GM12878 (cell line): ENCODE data around the gene NFE2L3. TPM values are rescaled to one million over a fixed set of nuclear protein-coding genes. Genes with fewer than 3 reads are reported as not detected.

Experiments used
- CBX3 ChIP-seq: fragments of 200-600 bp; sonication (generic); IDR thresholded peaks from 2 replicates; pipeline ENCODE4 v1.6.1; 2016; ENCODE audit warnings: low read depth, borderline replicate concordance
- CEBPB ChIP-seq, 2 experiments: fragments of 150-350 bp in 1 of 2; IDR thresholded peaks; 2 replicates each; pipeline ENCODE4 v1.6.1; 2012 to 2014; ENCODE audit warnings: low read depth in 2 of 2, low read length in 2 of 2, borderline replicate concordance in 1 of 2, inconsistent platforms in 1 of 2
- CHD1 ChIP-seq: IDR thresholded peaks from 2 replicates; pipeline ENCODE4 v1.6.1; 2012; ENCODE audit warnings: low read depth, low read length, improper control_type of control experiment
- CHD2 ChIP-seq: IDR thresholded peaks from 2 replicates; pipeline ENCODE4 v1.6.1; 2011; ENCODE audit warnings: low read depth, low read length, improper control_type of control experiment, borderline replicate concordance
- CREB1 ChIP-seq: IDR thresholded peaks from 2 replicates; pipeline ENCODE4 v1.6.1; 2012; ENCODE audit warnings: low read depth, mild to moderate bottlenecking, inconsistent platforms
- IKZF1 ChIP-seq: fragments of 450-650 bp; conservative IDR thresholded peaks from 2 replicates; pipeline ENCODE4 v1.6.1; 2017; ENCODE audit warnings: antibody characterized with exemption, mild to moderate bottlenecking
- POLR2AphosphoS5 ChIP-seq: IDR thresholded peaks from 2 replicates; pipeline ENCODE4 v1.6.1; 2011; ENCODE audit warnings: mild to moderate bottlenecking, low read length, inconsistent platforms
- RFX5 ChIP-seq: IDR thresholded peaks from 2 replicates; pipeline ENCODE4 v1.6.1; 2011; ENCODE audit warnings: low read depth, low read length, improper control_type of control experiment
- SMAD5 ChIP-seq: IDR thresholded peaks from 2 replicates; pipeline ENCODE4 v1.6.1; 2016; ENCODE audit warnings: antibody characterized with exemption, low read depth
- TARDBP ChIP-seq: IDR thresholded peaks from 2 replicates; pipeline ENCODE4 v1.6.1; 2016; ENCODE audit warnings: borderline replicate concordance
- ZNF24 ChIP-seq: fragments of 450-650 bp; IDR thresholded peaks from 2 replicates; pipeline ENCODE4 v1.6.1; 2017; ENCODE audit warnings: antibody characterized with exemption, mild to moderate bottlenecking
- ZNF274 ChIP-seq: IDR thresholded peaks from one replicate; pipeline ENCODE4 v1.8.0; 2011; ENCODE audit not compliant: insufficient read length, insufficient read depth
- ZSCAN29 ChIP-seq: fragments of 450-650 bp; IDR thresholded peaks from 2 replicates; pipeline ENCODE4 v1.6.1; 2017; ENCODE audit warnings: mild to moderate bottlenecking, moderate library complexity
- polyA plus RNA-seq, 11 experiments: library from polyadenylated mRNA; depleted of rRNA in 4 of 11; unstranded in 6 of 11; stranded (reverse) in 5 of 11; fragments of >200 nt; fragmentation: Nextera tagmentation in 4 of 11; fragmentation: Illumina TruSeq in 1 of 11; extraction: Ambion mirVana in 4 of 11; extraction: Trizol in 1 of 11; gene quantifications; 1 replicate in 1 of 11; 2 replicates in 10 of 11; pipeline versions ENCODE4 v1.2.1 to v1.2.3, GENCODE V29; 2011 to 2016; ENCODE audit warnings: inconsistent platforms in 2 of 11, missing spikeins in 2 of 11, low read depth in 1 of 11
- total RNA-seq, 4 experiments: library from RNA; depleted of rRNA in 3 of 4; stranded (reverse); fragments of >200 nt in 3 of 4; fragmentation: Illumina TruSeq in 1 of 4; extraction: Trizol in 1 of 4; gene quantifications; 2 replicates each; pipeline versions ENCODE4 v1.2.1 to v1.2.3, GENCODE V29; 2013 to 2021
- TF ChIP-seq, protein P1 (sequence below): fragments of 450-650 bp; IDR thresholded peaks from 2 replicates; pipeline ENCODE4 v1.6.1; 2016; ENCODE audit warnings: mild to moderate bottlenecking
- TF ChIP-seq, protein P2 (sequence below): IDR thresholded peaks from 2 replicates; pipeline ENCODE4 v1.6.1; 2011; ENCODE audit warnings: low read depth, mild to moderate bottlenecking, low read length, moderate library complexity, borderline replicate concordance; ENCODE audit errors: extremely low read depth
- TF ChIP-seq, protein P3 (sequence below): fragments of 450-650 bp; IDR thresholded peaks from 2 replicates; pipeline ENCODE4 v1.6.1; 2017; ENCODE audit warnings: mild to moderate bottlenecking
- TF ChIP-seq, protein P4 (sequence below): IDR thresholded peaks from 2 replicates; pipeline ENCODE4 v1.6.1; 2011; ENCODE audit warnings: borderline replicate concordance, low read depth, mild to moderate bottlenecking, moderate library complexity, low read length; ENCODE audit not compliant: insufficient read depth, poor library complexity, severe bottlenecking
- TF ChIP-seq, protein P5 (sequence below): fragments of 450-650 bp; formaldehyde crosslinking; IDR thresholded peaks from 2 replicates; pipeline ENCODE4 v1.4.0; 2020; ENCODE audit warnings: mild to moderate bottlenecking, moderate library complexity
- TF ChIP-seq, protein P6 (sequence below): fragments of 150-350 bp; IDR thresholded peaks from 2 replicates; pipeline ENCODE4 v1.6.1; 2014; ENCODE audit warnings: mild to moderate bottlenecking, low read depth, low read length

NFE2L3 gene
- total and polyA plus RNA-seq, 10 of the 15 experiments (the other 5 are each of a cell fraction or from before 2014, with no cell fraction given): 4.4 to 34.9 (median 13.0) TPM

DNA sequence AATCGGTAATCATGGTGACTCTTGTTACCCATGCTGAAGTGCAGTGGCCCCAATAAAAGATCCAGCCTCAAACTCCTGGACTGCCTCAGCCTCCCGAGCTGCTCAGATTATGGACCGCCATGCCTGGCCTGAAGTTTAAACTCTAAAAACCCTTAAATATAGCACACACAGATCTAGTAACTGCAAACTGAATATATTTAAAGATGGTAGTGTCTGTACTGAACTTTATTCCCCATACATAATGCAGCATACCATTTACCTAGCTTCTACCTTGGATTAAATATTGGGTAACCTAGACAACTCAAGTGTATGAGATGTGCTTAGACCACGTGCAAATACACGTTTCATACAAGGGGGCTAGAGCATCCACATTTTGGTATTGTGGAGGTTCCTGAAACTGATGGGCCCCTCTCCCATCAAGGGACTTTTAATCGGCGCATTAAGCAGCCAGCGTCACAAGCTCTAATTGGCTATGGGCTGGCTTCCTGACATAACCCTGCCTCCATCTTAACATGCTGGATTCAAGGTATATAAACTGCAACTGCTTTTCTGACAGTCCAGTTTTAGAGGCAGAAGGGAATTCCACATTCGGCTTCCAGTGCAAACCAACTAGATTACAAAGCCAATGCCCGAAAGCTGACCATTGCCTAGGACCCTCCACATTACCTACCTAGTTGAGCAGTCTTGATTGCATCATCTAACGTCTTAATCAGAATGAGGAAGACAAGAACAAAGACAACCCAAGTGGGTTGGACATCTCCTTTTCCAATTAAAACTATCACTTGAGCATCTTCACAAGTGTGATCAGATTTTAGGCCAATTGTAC lies 35.6 kb downstream of the NFE2L3 start (continued):
- TF ChIP-seq, protein P1, sequence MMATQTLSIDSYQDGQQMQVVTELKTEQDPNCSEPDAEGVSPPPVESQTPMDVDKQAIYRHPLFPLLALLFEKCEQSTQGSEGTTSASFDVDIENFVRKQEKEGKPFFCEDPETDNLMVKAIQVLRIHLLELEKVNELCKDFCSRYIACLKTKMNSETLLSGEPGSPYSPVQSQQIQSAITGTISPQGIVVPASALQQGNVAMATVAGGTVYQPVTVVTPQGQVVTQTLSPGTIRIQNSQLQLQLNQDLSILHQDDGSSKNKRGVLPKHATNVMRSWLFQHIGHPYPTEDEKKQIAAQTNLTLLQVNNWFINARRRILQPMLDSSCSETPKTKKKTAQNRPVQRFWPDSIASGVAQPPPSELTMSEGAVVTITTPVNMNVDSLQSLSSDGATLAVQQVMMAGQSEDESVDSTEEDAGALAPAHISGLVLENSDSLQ: no peak
- 0 out of 2 replicates have a peak, but pooled peaks have one; percentile 20 for TF ChIP-seq CREB1
- TF ChIP-seq, protein P2, sequence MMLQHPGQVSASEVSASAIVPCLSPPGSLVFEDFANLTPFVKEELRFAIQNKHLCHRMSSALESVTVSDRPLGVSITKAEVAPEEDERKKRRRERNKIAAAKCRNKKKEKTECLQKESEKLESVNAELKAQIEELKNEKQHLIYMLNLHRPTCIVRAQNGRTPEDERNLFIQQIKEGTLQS: no peak
- no peak for TF ChIP-seq CBX3
- TF ChIP-seq CHD2: no peak
- no peak for TF ChIP-seq IKZF1
- TF ChIP-seq RFX5: no peak
- no peak for TF ChIP-seq ZNF24
- TF ChIP-seq, protein P3, sequence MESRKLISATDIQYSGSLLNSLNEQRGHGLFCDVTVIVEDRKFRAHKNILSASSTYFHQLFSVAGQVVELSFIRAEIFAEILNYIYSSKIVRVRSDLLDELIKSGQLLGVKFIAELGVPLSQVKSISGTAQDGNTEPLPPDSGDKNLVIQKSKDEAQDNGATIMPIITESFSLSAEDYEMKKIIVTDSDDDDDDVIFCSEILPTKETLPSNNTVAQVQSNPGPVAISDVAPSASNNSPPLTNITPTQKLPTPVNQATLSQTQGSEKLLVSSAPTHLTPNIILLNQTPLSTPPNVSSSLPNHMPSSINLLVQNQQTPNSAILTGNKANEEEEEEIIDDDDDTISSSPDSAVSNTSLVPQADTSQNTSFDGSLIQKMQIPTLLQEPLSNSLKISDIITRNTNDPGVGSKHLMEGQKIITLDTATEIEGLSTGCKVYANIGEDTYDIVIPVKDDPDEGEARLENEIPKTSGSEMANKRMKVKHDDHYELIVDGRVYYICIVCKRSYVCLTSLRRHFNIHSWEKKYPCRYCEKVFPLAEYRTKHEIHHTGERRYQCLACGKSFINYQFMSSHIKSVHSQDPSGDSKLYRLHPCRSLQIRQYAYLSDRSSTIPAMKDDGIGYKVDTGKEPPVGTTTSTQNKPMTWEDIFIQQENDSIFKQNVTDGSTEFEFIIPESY: no peak
- TF ChIP-seq SMAD5: peak; percentile 62; the same call in 1 of the 2 replicates
- TF ChIP-seq, protein P4, sequence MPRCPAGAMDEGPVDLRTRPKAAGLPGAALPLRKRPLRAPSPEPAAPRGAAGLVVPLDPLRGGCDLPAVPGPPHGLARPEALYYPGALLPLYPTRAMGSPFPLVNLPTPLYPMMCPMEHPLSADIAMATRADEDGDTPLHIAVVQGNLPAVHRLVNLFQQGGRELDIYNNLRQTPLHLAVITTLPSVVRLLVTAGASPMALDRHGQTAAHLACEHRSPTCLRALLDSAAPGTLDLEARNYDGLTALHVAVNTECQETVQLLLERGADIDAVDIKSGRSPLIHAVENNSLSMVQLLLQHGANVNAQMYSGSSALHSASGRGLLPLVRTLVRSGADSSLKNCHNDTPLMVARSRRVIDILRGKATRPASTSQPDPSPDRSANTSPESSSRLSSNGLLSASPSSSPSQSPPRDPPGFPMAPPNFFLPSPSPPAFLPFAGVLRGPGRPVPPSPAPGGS: peak; percentile 84
- TF ChIP-seq CHD1: no peak
- peak; percentile 87 for TF ChIP-seq POLR2AphosphoS5
- TF ChIP-seq ZNF274: no peak
- no peak for TF ChIP-seq TARDBP
- no peak for TF ChIP-seq ZSCAN29
- TF ChIP-seq, protein P5, sequence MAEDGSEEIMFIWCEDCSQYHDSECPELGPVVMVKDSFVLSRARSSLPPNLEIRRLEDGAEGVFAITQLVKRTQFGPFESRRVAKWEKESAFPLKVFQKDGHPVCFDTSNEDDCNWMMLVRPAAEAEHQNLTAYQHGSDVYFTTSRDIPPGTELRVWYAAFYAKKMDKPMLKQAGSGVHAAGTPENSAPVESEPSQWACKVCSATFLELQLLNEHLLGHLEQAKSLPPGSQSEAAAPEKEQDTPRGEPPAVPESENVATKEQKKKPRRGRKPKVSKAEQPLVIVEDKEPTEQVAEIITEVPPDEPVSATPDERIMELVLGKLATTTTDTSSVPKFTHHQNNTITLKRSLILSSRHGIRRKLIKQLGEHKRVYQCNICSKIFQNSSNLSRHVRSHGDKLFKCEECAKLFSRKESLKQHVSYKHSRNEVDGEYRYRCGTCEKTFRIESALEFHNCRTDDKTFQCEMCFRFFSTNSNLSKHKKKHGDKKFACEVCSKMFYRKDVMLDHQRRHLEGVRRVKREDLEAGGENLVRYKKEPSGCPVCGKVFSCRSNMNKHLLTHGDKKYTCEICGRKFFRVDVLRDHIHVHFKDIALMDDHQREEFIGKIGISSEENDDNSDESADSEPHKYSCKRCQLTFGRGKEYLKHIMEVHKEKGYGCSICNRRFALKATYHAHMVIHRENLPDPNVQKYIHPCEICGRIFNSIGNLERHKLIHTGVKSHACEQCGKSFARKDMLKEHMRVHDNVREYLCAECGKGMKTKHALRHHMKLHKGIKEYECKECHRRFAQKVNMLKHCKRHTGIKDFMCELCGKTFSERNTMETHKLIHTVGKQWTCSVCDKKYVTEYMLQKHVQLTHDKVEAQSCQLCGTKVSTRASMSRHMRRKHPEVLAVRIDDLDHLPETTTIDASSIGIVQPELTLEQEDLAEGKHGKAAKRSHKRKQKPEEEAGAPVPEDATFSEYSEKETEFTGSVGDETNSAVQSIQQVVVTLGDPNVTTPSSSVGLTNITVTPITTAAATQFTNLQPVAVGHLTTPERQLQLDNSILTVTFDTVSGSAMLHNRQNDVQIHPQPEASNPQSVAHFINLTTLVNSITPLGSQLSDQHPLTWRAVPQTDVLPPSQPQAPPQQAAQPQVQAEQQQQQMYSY (CRISPR knock-in tag): no peak; the same call in 1 of the 2 replicates
- TF ChIP-seq, protein P6, sequence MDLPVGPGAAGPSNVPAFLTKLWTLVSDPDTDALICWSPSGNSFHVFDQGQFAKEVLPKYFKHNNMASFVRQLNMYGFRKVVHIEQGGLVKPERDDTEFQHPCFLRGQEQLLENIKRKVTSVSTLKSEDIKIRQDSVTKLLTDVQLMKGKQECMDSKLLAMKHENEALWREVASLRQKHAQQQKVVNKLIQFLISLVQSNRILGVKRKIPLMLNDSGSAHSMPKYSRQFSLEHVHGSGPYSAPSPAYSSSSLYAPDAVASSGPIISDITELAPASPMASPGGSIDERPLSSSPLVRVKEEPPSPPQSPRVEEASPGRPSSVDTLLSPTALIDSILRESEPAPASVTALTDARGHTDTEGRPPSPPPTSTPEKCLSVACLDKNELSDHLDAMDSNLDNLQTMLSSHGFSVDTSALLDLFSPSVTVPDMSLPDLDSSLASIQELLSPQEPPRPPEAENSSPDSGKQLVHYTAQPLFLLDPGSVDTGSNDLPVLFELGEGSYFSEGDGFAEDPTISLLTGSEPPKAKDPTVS: no peak
- 0 out of 4 replicates have a peak, but pooled peaks of 1 of the 2 experiments have one; percentile 35 for TF ChIP-seq CEBPB (IDR thresholded peaks at IDR 0.05; ENCODE audit: borderline replicate concordance in 1 of 2, low read depth in 2 of 2, low read length in 2 of 2)
